Diencephalon (tissue), 1 donor: ENCODE data around the gene SIAH3. TPM values are rescaled to one million over a fixed set of nuclear protein-coding genes. Genes with fewer than 3 reads are reported as not detected.

ENCODE experiments used
- small RNA-seq: library from RNA; depleted of rRNA; stranded (forward); fragments of <200 nt; gene quantifications from one replicate; pipeline ENCODE3, GENCODE V24; 2014
- total RNA-seq: library from RNA; depleted of rRNA; stranded (reverse); fragments of >200 nt; gene quantifications from one replicate; pipeline ENCODE4 v1.2.3, GENCODE V29; 2014

The SIAH3 gene, protein sequence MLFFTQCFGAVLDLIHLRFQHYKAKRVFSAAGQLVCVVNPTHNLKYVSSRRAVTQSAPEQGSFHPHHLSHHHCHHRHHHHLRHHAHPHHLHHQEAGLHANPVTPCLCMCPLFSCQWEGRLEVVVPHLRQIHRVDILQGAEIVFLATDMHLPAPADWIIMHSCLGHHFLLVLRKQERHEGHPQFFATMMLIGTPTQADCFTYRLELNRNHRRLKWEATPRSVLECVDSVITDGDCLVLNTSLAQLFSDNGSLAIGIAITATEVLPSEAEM
- 5.3 TPM for total RNA-seq

DNA sequence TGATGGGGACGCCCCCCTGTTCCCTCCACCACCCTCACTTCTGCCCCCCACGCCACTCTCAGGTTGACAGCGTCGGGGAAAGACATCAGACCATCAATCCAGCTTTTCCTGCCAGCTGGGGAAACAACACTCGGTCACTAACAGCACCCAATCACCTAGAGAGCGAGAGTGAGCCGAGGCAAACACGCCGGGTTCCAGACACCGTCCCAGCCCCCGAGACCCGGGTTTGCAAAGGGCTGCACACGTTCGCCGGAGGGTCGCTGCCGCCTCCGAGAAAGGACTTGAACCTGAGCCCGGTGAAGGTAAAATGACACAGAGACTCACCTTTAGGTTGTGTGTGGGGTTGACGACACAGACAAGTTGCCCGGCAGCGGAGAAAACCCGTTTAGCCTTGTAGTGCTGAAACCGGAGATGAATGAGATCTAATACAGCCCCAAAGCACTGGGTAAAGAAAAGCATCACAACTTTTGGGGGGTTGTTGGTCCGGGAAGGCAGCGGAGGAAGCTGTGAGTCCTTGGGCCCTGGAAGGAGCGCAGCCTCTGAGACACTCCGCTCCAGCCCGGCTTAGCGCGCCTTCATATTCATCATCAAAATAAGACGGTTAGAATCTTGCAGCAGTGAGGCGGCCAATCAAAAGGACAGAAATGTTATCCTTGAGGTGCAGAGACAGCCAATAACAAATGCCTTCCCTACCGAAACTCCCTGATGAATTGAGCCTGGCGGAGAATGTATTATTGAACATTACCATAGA, at the start of gene SIAH3:
SIAH3 (minus strand) TSS at position 583 of the 751 bp plus-strand sequence; CDS start at position 459, 124 bp downstream.

Small RNA genes lying within 50 kb of the gene (small RNA-seq; reads per million reads assigned to genes)
- not detected for gene RF00017

Other genes starting within 250 kb of the SIAH3 start
- gene ERICH6B, start 236.0 kb downstream of the SIAH3 start, total RNA-seq = not detected
- not detected for gene CBY2, start 149.4 kb downstream of the SIAH3 start, total RNA-seq
- 44.1 TPM for gene ZC3H13, start 201.0 kb upstream of the SIAH3 start, total RNA-seq